K562 (cell line): ENCODE measurements around the gene NT5DC1. TPM values are rescaled to one million over a fixed set of nuclear protein-coding genes. Genes with fewer than 3 reads are reported as not detected.

Experiments used
- ATAC-seq: fragments of 200-7000 bp; cut with Tn5 transposase; 3 replicates; pipeline ENCODE4 v1.9.1; 2020; ENCODE audit warnings: moderate library complexity
- BruUV-seq: library from RNA; stranded (reverse); fragments of 400-500 nt; replicated peaks from 2 replicates; lab custom pipeline; 2021; lab: Mats Ljungman, UMichigan
- CTCF ChIA-PET: fragments of 300-600 bp; formaldehyde crosslinking; extraction: SDS; loops from one replicate; lab custom pipeline; 2021; ENCODE audit warnings: low intra/inter-chr PET ratio; lab: Yijun Ruan, JAX
- POLR2A ChIA-PET: fragments of 300-600, 350-650 bp; sonication (Branson Sonifier 250); formaldehyde crosslinking; extraction: SDS; loops from one replicate; lab custom pipeline; 2021; ENCODE audit warnings: antibody characterized with exemption, inconsistent platforms; lab: Yijun Ruan, JAX
- DNase-seq, 4 experiments: peaks; one replicate each; pipeline versions ENCODE4 v3.0.0 to v3.0.0-alpha.2; 2011 to 2018; ENCODE audit warnings: low spot score in 3 of 4, mixed read lengths in 3 of 4; ENCODE audit errors: extremely low read depth in 1 of 4
- FAIRE-seq: peaks from 2 replicates; lab custom pipeline; 2011; peaks lifted over from hg19 to GRCh38; lab: Jason Lieb, UNC
- H2AFZ ChIP-seq: 2 replicates; pipeline ENCODE4 v1.6.0; 2011; ENCODE audit warnings: low read depth, low read length, control low read depth, inconsistent platforms
- H3K27ac ChIP-seq: fragments of 200-600 bp; 3 replicates; pipeline ENCODE4 v1.8.0; 2011; ENCODE audit warnings: low read depth, mild to moderate bottlenecking, control low read depth, inconsistent platforms, low read length, moderate library complexity, mixed read lengths; ENCODE audit errors: extremely low read depth
- H3K27me3 ChIP-seq, 2 experiments: fragments of 300-600 bp in 1 of 2; 2 replicates in 1 of 2; 3 replicates in 1 of 2; pipeline versions ENCODE4 v1.6.0 to v1.8.0; 2011; ENCODE audit warnings: inconsistent platforms in 2 of 2, low read length in 2 of 2, mild to moderate bottlenecking in 1 of 2, mixed read lengths in 1 of 2, moderate library complexity in 1 of 2; ENCODE audit not compliant: control insufficient read depth in 2 of 2, insufficient read depth in 2 of 2
- H3K36me3 ChIP-seq: fragments of 300-600 bp; 3 replicates; pipeline ENCODE4 v1.8.0; 2011; ENCODE audit warnings: mild to moderate bottlenecking, low read length, inconsistent platforms; ENCODE audit not compliant: control insufficient read depth, insufficient read depth
- H3K4me1 ChIP-seq, 2 experiments: fragments of 200-600 bp in 1 of 2; replicated peaks in 1 of 2; 2 replicates in 1 of 2; 3 replicates in 1 of 2; pipeline versions ENCODE4 v1.5.1 to v1.8.0; 2011; ENCODE audit warnings: inconsistent platforms in 2 of 2, low read length in 2 of 2, mild to moderate bottlenecking in 1 of 2, mixed read lengths in 1 of 2, moderate library complexity in 1 of 2; ENCODE audit not compliant: control insufficient read depth in 2 of 2, insufficient read depth in 2 of 2
- H3K4me2 ChIP-seq: 2 replicates; pipeline ENCODE4 v1.6.1; 2011; ENCODE audit warnings: low read length, control low read depth, inconsistent platforms, mixed read lengths; ENCODE audit not compliant: insufficient read depth
- H3K4me3 ChIP-seq: fragments of 200-600 bp; sonication (generic), shearing (Covaris generic); 2 replicates; pipeline ENCODE4 v1.5.1; 2016; ENCODE audit warnings: control low read depth, inconsistent platforms
- H3K79me2 ChIP-seq: fragments of 200-600 bp; 3 replicates; pipeline ENCODE4 v1.8.0; 2011; ENCODE audit warnings: low read length, inconsistent platforms; ENCODE audit not compliant: control insufficient read depth, insufficient read depth
- H3K9ac ChIP-seq, 2 experiments: 2 replicates each; pipeline versions ENCODE4 v1.6.0 to v1.6.1; 2011; ENCODE audit warnings: low read depth in 2 of 2, low read length in 2 of 2, control low read depth in 1 of 2, inconsistent platforms in 1 of 2, mild to moderate bottlenecking in 1 of 2, mixed read lengths in 1 of 2; ENCODE audit not compliant: insufficient read depth in 1 of 2
- H3K9me1 ChIP-seq: one replicate; pipeline ENCODE4 v1.6.0; 2011; ENCODE audit warnings: inconsistent platforms, mild to moderate bottlenecking, low read length, moderate library complexity; ENCODE audit not compliant: control insufficient read depth, insufficient read depth
- H3K9me3 ChIP-seq: replicated peaks from 2 replicates; pipeline ENCODE4 v1.5.1; 2011; ENCODE audit warnings: low read depth, low read length, inconsistent platforms; ENCODE audit not compliant: control insufficient read depth, insufficient read depth
- H4K20me1 ChIP-seq: replicated peaks from 2 replicates; pipeline ENCODE4 v1.6.1; 2011; ENCODE audit warnings: low read length, inconsistent platforms, mixed read lengths; ENCODE audit not compliant: control insufficient read depth, insufficient read depth
- BHLHE40 ChIP-seq: IDR thresholded peaks from 2 replicates; pipeline ENCODE4 v1.6.1; 2011; ENCODE audit warnings: low read length, improper control_type of control experiment
- CREBBP ChIP-seq: IDR thresholded peaks from one replicate; pipeline ENCODE4 v1.6.1; 2012; ENCODE audit warnings: low read depth, mild to moderate bottlenecking, control low read depth, inconsistent platforms, low read length
- FOXJ2 ChIP-seq: fragments of 200-800 bp; sonication (Bioruptor generic); IDR thresholded peaks from 2 replicates; pipeline ENCODE4 v1.6.1; 2016; ENCODE audit warnings: missing genetic modification characterization, missing compliant biosample characterization
- GATA2 ChIP-seq: sonication (generic); formaldehyde crosslinking; IDR thresholded peaks from 2 replicates; pipeline ENCODE4 v1.4.0; 2020; ENCODE audit warnings: mild to moderate bottlenecking, missing genetic modification reagents
- GTF2E2 ChIP-seq: fragments of 200-800 bp; sonication (Bioruptor generic); IDR thresholded peaks from 2 replicates; pipeline ENCODE4 v1.6.1; 2016; ENCODE audit warnings: missing genetic modification characterization, missing compliant biosample characterization
- JUN ChIP-seq, 2 experiments: sonication (generic) in 1 of 2; formaldehyde crosslinking in 1 of 2; IDR thresholded peaks; 2 replicates each; pipeline versions ENCODE4 v1.6.1 to v1.8.0; 2012 to 2022; ENCODE audit warnings: borderline replicate concordance in 2 of 2, mild to moderate bottlenecking in 2 of 2, improper control_type of control experiment in 1 of 2, low read depth in 1 of 2, low read length in 1 of 2, missing genetic modification reagents in 1 of 2
- KAT8 ChIP-seq: fragments of 450-650 bp; IDR thresholded peaks from 2 replicates; pipeline ENCODE4 v1.6.1; 2016; ENCODE audit warnings: low read depth, mild to moderate bottlenecking
- NFATC3 ChIP-seq: fragments of 450-650 bp; IDR thresholded peaks from 2 replicates; pipeline ENCODE4 v1.6.1; 2017; ENCODE audit warnings: mild to moderate bottlenecking
- PHF20 ChIP-seq: fragments of 450-650 bp; IDR thresholded peaks from 2 replicates; pipeline ENCODE4 v1.6.1; 2018; ENCODE audit not compliant: partially characterized antibody
- POLR2A ChIP-seq: fragments of 450-650 bp; conservative IDR thresholded peaks from 2 replicates; pipeline ENCODE4 v1.6.1; 2016
- POLR2B ChIP-seq: fragments of 450-650 bp; IDR thresholded peaks from 2 replicates; pipeline ENCODE4 v1.6.1; 2018; ENCODE audit warnings: low read depth; ENCODE audit not compliant: partially characterized antibody
- POLR2G ChIP-seq: fragments of 200-400 bp; formaldehyde crosslinking; IDR thresholded peaks from 2 replicates; pipeline ENCODE4 v1.6.1; 2017; ENCODE audit warnings: low read depth, mild to moderate bottlenecking, antibody characterized with exemption, low read length, moderate library complexity
- SMAD1 ChIP-seq: fragments of 150-350 bp; IDR thresholded peaks from 2 replicates; pipeline ENCODE4 v1.6.1; 2014; ENCODE audit warnings: low read length, low read depth; ENCODE audit not compliant: partially characterized antibody
- SUPT5H ChIP-seq: fragments of 450-650 bp; IDR thresholded peaks from 2 replicates; pipeline ENCODE4 v1.6.1; 2016
- XRCC3 ChIP-seq: fragments of 450-650 bp; IDR thresholded peaks from 2 replicates; pipeline ENCODE4 v1.6.1; 2017; ENCODE audit warnings: mild to moderate bottlenecking, moderate library complexity
- XRCC4 ChIP-seq: IDR thresholded peaks from one replicate; pipeline ENCODE4 v1.6.1; 2011; ENCODE audit not compliant: insufficient read depth, insufficient read length; ENCODE audit errors: extremely low read depth
- ZKSCAN8 ChIP-seq: fragments of 200-800 bp; sonication (Bioruptor generic); IDR thresholded peaks from 2 replicates; pipeline ENCODE4 v1.6.1; 2016; ENCODE audit warnings: missing genetic modification characterization, missing compliant biosample characterization
- ZNF12 ChIP-seq: sonication (generic); formaldehyde crosslinking; IDR thresholded peaks from 2 replicates; pipeline ENCODE4 v1.4.0; 2020; ENCODE audit warnings: mild to moderate bottlenecking, missing genetic modification reagents
- WGBS: fragments of 100-300 bp; shearing (Covaris generic); methylation state at CpG from one replicate; pipeline ENCODE4 v1.1.6; 2016; ENCODE audit warnings: low coverage, mixed read lengths; ENCODE audit not compliant: insufficient coverage; ENCODE audit errors: missing lambda C conversion rate; 5-methylcytosine and 5-hydroxymethylcytosine counted together
- in situ Hi-C: fragments of 300-500 bp; cut with MboI; formaldehyde crosslinking; loops from 4 replicates; pipeline ENCODE4 v1.15.0; 2018; ENCODE audit warnings: inconsistent platforms, mixed read lengths
- intact Hi-C: fragments of 100-400 bp; cut with micrococcal nuclease; formaldehyde crosslinking; loops from 2 replicates; pipeline ENCODE4 v1.14.2; 2022
- polyA plus RNA-seq, 8 experiments: library from polyadenylated mRNA; depleted of rRNA in 4 of 8; stranded (reverse) in 5 of 8; unstranded in 3 of 8; fragments of >200 nt; fragmentation: Nextera tagmentation in 2 of 8; fragmentation: Illumina TruSeq in 1 of 8; extraction: Ambion mirVana in 2 of 8; extraction: Trizol in 1 of 8; gene quantifications; 2 replicates each; pipeline versions ENCODE4 v1.2.1 to v1.2.3, GENCODE V29; 2011 to 2014; ENCODE audit warnings: inconsistent platforms in 1 of 8, missing spikeins in 1 of 8
- total RNA-seq, 7 experiments: library from RNA; depleted of rRNA in 6 of 7; stranded (reverse); fragments of >200 nt in 6 of 7; fragmentation: Illumina TruSeq in 2 of 7; extraction: Trizol in 2 of 7; gene quantifications; 2 replicates each; pipeline versions ENCODE4 v1.2.1 to v1.2.3, GENCODE V29; 2011 to 2021; ENCODE audit warnings: low replicate concordance in 1 of 7
- TF ChIP-seq, protein P1 (sequence below): fragments of 450-650 bp; IDR thresholded peaks from 2 replicates; pipeline ENCODE4 v1.7.1; 2018; ENCODE audit warnings: mild to moderate bottlenecking, low read depth; ENCODE audit not compliant: partially characterized antibody

Gene NT5DC1
- total and polyA plus RNA-seq, 9 of the 15 experiments (the other 6 are each of a cell fraction or from before 2014, with no cell fraction given) = 4.9 to 28.5 (median 16.3) TPM

- no peaks in the 10 kb centered on the region for H3K9me1 ChIP-seq
- peak; percentile 88 to 96 (median 90) for DNase-seq
- peaks cover 4% of the 10 kb centered on the region; the same call in 1 of the 2 replicates for H4K20me1 ChIP-seq
- peak within 1 kb of the TSS; percentile 85 for H3K27ac ChIP-seq
- in situ Hi-C loops = no loop called here
- peaks cover 6 to 14% of the 10 kb centered on the region in 2 experiments; a peak in 3 of 5 replicates for H3K4me1 ChIP-seq
- peak within 1 kb of the TSS; percentile 85 for H3K4me2 ChIP-seq
- WGBS = 17% methylated on average over 46 of the region's 53 CpGs
- FAIRE-seq = peak; percentile 97
- peak within 1 kb of the TSS; percentile 71 for H3K4me3 ChIP-seq
- H3K9ac ChIP-seq = peak within 1 kb of the TSS; percentile 89 to 91
- H2AFZ ChIP-seq = peak within 1 kb of the TSS; percentile 88
- H3K9me3 ChIP-seq = no peaks in the 10 kb centered on the region
- no peaks in the 10 kb centered on the region for H3K27me3 ChIP-seq
- ATAC-seq = peak; percentile 91
- BruUV-seq = no TSS peak
- ChIA-PET CTCF (no interaction called here), POLR2A (interaction anchor here (0.6 to 3.7 kb wide), 5 partner anchors 14 to 310 kb away, joined by 3 to 22 read pairs (median 4); no protein-coding TSS in a partner anchor)
- peaks cover 47% of the 10 kb centered on the region for H3K79me2 ChIP-seq
- intact Hi-C loops = no loop called here
- H3K36me3 ChIP-seq = peaks cover 2% of the 10 kb centered on the region; the same call in 1 of the 3 replicates
- TF ChIP-seq POLR2B (peak; percentile 77), KAT8 (no peak), PHF20 (peak; percentile 93), FOXJ2 (tag) (peak; percentile 74; the same call in 1 of the 2 replicates), BHLHE40 (0 out of 2 replicates have a peak, but pooled peaks have one; percentile 40), SUPT5H (peak; percentile 26), SMAD1 (no peak), ZNF12 (CRISPR knock-in tag) (0 out of 2 replicates have a peak, but pooled peaks have one; percentile 30), XRCC4 (no peak), POLR2A (peak; percentile 83), CREBBP (no peak), ZKSCAN8 (no peak), GTF2E2 (tag) (peak; percentile 73; the same call in 1 of the 2 replicates), NFATC3 (no peak), GATA2 (CRISPR knock-in tag) (peak; percentile 55), POLR2G (peak; percentile 72), JUN (IDR thresholded peaks at IDR 0.05; ENCODE audit: borderline replicate concordance, low read depth, low read length) (peak; percentile 44; the same call in 1 of the 2 replicates), JUN (CRISPR knock-in tag; IDR thresholded peaks at IDR 0.05; ENCODE audit: borderline replicate concordance) (no peak), XRCC3 (no peak)
- TF ChIP-seq, protein P1, sequence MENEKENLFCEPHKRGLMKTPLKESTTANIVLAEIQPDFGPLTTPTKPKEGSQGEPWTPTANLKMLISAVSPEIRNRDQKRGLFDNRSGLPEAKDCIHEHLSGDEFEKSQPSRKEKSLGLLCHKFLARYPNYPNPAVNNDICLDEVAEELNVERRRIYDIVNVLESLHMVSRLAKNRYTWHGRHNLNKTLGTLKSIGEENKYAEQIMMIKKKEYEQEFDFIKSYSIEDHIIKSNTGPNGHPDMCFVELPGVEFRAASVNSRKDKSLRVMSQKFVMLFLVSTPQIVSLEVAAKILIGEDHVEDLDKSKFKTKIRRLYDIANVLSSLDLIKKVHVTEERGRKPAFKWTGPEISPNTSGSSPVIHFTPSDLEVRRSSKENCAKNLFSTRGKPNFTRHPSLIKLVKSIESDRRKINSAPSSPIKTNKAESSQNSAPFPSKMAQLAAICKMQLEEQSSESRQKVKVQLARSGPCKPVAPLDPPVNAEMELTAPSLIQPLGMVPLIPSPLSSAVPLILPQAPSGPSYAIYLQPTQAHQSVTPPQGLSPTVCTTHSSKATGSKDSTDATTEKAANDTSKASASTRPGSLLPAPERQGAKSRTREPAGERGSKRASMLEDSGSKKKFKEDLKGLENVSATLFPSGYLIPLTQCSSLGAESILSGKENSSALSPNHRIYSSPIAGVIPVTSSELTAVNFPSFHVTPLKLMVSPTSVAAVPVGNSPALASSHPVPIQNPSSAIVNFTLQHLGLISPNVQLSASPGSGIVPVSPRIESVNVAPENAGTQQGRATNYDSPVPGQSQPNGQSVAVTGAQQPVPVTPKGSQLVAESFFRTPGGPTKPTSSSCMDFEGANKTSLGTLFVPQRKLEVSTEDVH = no peak
Observed at GRCh38 chr6:116253505-116254296, 153.0 kb downstream of the NT5DC1 start, which contains the start of gene TSPYL4. Gene TSPYL4, minus strand, starts transcription at chr6:116254075. Its CDS starts 67 bp downstream, at chr6:116254008.
